COR-L47 (cell line): ENCODE data around the gene PARVG.

Experiments used
- DNase-seq: peaks from one replicate; lab custom pipeline; 2025; lab: John Stamatoyannopoulos, UW

The PARVG gene

DNA sequence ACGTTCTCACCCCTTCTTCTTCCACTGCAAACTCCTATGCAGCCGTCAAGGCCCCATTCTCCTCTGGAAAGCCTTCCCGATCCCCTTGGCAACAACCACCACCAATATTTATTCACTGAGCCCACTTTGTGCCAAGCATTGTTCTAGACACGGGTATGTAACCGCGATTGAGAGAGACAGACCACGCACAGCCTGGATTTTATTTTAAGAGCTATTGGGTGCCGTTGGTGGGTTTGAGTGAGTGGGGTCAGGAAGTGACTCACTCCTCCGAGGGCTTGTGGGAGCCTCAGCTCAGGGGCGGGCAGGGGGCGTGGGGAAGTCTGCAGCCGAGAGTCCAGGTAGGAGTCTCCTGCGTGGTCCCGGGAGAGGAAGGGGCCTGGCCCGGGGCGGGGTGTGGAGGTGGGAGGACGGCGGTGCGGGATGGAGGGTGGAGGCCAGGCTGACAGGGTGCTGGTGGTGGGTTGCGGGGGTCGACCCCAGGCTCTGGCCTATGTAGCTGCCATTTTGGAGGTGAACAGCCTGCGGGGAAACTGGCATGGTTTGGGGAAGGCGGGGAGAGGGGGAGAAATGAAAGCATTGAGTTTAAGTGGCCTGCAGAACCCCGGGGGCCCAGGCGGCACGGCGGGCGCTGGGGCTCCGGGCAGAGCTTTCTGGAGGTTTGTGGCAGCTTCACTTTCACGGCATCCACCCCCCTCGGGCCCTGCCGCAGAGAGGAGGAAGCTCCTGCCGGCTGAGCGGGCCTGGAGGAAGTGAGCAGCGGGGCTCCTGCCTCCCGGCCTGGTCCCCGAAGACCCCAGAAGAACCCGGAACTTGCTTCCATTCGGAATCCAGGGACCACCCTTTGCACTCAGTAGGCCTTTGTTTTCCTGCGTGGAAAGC, 547 bp downstream of the PARVG start:
- no peak for DNase-seq

- no peak for DNase-seq
Measured at GRCh38 chr22:44181912-44182587, 1.3 kb downstream of the PARVG start.

DNA sequence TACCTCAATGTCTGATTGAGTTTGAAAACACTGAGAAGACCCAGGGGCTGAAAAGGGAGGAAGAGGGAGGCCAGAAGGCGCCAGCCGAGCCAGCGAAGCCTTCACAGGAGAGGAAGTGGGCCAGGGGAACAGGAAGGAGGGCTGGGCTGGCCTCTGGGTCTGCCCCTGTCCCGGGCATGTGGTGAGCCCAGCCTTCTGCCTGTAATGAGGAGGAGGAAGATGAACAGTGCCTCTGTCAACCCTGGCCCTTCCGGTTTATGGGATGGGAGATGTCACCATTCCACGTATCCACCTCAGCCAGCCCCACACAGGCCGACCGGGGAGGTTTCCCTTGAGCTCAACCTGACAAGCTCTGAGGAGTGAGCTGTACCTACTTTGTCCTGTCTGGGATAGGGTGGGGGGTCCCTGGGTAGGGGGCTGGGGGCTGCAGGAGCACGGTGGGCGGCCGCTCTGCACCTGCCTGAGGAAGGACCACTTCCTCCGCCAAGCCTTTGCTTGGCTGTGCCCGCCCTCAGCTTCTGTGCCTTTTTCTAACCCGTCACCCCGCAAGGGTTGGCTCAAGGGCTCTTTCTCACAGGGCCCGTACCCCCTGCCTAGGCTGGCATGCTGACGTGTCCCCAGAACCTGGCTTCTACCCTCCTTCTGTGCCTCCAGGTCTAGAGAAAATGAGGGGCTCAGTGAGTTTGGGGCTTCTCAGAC, 2.0 kb downstream of the PARVG start:
- DNase-seq: no peak

DNA sequence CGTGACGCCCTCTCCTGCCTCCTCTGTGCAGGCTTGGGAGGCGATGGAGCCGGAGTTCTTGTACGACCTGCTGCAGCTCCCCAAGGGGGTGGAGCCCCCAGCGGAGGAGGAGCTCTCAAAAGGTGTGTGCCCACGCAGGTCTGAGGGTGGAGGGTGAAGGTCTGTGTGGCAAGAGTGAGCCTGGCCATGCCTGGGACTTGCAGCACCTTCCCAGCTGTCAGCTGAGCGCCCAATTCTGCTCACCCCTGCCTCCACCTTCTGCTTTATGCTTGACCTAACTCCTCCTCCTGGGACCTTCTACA, 2.5 kb downstream of the PARVG start:
- DNase-seq: no peak

DNA sequence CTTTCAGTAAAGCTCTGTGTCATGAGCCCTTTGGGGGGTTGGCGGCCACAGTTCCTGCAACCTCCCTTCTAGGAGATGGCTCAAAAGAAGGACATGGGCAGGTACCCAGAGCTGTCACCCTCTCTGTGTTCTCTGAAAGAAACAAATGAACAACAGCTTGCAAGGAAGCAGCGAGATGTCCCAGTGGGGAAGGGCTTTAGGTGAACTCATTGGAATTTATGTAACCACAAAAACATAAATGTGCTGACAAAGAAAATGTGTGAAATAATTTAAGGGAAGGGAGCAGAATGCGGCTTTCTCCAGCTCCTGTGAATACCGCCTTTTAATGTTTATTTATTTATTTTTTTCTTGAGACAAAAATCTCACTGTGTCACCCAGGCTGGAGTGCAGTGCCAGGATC, 3.3 kb downstream of the PARVG start:
- no peak for DNase-seq

- DNase-seq: no peak
Measured at GRCh38 chr22:44185237-44186120, 4.8 kb downstream of the PARVG start.

DNA sequence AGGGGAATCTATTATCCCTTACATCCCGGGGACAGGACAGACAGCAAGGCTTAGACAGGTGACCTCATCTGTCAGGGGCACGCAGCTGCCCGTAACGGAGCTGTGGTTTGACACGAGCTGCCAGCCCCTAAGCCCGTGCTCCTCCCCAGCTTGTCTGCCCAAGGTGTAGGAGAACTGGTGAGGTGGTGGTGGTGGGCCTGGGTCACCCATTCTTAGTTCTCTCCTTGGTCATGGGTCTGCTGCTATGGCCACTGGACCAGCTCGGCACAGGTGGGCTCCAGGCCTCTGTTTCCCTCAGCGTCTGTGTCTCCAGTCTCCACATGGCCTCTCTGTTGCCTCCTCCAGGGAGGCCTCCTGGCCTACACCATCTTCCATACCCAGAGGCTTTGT, 5.4 kb downstream of the PARVG start:
- no peak for DNase-seq

DNA sequence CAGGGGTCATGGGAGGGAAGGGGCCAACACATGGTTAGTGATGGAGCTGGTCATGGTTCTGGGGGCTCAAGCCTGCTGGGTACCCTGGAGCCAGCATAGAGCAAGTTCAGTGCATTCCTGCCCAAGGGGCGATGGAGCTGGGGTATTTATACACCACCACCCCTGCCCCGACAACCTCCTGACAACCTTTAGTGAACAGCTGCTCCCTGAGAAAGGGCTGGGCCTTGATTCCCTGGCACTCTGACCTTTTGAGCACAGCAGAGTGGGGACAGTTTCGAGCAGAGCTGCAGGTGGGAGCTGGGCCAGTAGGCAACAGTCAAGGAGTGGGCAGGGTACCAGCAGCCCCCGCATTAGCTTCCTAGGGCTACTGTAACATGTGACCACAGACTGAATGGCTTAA, 6.0 kb downstream of the PARVG start:
- DNase-seq: no peak

DNA sequence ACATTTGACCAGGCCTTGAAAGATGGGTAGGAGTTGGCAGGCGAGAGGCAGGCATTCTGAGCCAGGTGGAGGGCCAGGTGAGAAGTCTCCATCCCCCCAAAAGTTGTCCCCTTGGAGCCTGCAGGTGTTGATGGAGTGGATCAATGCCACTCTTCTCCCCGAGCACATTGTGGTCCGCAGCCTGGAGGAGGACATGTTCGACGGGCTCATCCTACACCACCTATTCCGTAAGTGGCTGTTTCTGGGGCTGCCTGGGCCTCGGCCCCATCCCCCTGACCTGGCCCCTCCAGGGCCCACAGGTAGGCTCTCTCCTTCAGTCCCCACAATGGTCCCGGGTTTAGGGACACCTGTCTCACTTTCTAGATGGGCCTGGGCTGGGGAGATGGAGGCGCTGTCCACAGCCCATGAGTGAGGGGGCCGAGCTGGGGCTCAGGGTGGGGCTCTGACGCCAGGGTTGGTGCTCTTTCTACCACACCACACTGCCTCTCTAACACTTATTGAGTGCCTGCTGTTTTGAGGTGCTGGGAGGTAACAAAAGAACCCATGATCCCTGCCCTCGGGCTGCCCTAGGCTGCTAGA, 7.0 kb downstream of the PARVG start:
- DNase-seq: no peak

GRCh38 chr22:44188316-44188715, 7.6 kb downstream of the PARVG start:
- no peak for DNase-seq

DNA sequence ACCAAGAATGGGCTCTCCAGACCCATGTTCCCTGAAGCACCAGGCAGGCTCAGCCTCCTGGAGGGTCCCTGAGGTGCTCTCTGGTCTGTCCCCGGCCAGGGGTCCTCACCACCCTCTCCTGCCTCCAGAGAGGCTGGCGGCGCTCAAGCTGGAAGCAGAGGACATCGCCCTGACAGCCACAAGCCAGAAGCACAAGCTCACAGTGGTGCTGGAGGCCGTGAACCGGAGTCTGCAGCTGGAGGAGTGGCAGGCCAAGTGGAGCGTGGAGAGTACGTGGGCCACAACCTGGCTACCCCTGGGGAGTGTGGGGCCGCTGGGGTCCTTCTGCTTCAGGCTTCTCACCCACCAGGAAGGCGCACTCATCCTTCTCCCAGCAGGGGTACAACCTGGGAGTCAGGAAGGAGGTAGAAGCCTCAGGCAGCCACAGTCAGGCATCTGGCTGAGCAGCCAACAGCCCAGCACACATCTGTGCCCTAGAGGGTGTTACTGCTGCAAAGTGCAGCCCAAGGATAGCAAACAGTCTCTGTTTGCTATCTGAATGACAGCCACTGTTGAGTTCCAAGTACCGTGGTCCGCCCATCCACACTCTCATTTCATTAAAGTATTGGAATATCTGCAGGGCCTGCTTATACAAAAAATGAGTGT, 8.4 kb downstream of the PARVG start:
- DNase-seq: no peak

DNA sequence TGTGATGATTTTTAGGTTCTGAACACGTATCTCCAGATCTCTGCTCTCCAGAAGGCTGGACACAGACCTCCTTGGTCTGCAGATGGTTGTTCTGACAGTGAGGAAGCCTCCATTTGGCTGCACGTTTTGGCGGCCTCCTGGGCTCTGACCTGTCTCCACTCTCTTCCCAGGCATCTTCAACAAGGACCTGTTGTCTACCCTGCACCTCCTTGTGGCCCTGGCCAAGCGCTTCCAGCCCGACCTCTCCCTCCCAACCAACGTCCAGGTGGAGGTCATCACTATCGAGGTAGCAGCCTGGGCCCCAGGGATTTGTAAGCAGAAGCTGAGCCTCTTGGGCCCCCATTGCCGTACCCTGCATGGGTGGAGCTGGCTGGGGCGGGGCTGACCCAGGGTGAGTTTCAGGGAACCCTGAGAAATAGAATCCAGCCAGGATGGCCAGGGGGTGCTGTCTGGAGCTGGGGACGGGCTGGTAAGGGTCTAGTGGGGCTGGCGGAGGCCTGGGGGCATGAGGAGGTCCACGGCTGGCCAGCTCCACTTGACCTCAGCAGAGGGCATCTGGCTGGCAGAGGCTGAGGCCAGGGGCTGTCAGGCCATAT, 9.8 kb downstream of the PARVG start:
- DNase-seq: no peak

- DNase-seq: no peak
Measured at GRCh38 chr22:44191036-44191454, 10.3 kb downstream of the PARVG start.

DNA sequence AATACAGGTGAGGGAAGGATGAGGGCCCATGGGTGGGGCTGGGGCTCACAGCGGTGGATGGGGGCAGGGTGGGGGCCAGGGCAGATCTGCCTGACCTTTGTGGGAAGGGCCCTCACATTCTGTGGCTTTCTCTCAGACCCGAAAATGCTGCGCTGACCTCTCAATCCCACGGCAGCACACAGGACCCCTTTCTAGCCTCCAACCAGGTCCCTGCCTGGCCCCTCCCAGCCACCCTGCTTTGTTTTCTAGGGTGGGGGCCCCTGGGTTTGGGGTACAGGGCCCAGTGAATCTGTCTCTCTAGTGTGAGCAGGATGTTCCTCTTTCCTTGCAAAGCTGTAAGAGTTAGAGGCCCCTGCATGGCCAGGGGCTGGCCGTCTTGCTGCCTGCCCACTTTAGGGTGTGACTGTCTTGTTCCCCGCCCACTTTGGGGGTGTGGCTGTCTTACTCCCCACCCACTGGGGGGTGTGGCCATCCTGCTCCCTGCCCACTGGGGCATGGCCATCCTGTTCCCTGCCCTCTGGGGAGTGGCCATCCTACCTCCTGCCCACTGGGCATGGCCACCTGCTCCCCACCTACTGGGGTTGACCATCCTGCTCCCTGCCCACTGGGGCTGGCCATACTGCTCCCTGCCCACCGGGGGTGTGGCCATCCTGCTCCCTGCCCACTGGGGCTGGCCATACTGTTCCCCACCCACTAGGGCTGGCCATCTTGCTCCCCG, 11.5 kb downstream of the PARVG start:
- DNase-seq: no peak

DNA sequence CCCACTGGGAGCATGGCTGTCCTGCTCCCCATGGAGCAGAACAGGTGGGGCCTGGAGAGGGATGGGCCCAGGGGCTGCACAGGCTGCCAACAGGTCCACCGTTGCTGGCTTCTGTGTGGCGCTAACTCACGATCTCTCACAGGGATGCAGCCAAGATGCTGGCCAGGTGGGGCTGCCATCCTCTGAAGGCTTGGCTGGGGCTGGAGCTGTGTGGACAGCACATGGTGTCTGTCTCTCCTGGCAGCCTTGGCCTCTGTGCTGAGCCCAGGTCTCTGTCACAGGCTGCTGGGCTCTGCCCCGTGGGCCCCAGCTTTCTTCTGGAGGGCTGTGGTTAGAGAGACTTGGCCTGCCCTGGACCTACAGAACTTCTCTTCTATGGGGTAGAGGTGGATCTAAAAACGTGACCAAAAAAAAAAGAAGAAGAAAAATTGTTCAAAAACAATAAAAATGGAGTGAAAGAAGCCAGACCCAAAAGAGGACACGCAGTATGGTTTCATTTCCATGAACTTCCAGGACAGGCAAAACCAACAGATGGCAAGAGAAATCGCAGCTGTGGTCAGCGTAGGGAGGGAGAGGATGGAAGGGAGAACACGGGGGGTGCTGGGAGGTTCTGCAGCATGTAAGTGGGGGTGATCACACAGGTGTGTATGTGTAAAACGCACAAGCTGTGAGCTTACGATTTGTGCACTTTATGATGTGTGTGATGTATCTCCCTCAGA, 12.2 kb downstream of the PARVG start:
- no peak for DNase-seq

GRCh38 chr22:44193535-44193891, 12.8 kb downstream of the PARVG start:
- DNase-seq: no peak

- DNase-seq: no peak
Measured at GRCh38 chr22:44194569-44194968, 13.8 kb downstream of the PARVG start.

- no peak for DNase-seq
Measured at GRCh38 chr22:44195189-44195871, 14.6 kb downstream of the PARVG start.

DNA sequence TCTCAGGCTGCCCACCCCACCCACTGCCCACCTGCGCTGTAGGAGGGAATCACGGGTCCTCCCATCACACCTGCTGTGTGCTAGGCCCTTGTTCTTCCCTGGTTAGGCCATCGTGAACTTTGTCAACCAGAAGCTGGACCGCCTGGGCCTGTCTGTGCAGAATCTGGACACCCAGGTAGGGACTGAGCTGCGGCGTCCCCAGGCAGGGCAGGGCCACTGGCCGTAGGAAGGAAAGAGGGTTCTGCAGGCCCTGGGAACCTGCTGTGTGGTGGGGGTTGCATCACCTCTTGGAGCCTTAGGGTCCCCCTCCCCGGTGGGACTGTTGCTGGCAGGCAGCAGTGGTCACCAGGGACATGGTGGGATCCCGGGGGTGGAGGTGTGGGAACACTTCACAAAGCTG, 15.5 kb downstream of the PARVG start:
- DNase-seq: no peak
